Liver (tissue), 3 donors: ENCODE measurements around the gene ABCC5.

ENCODE experiments used
- EGR1 ChIP-seq, 2 donors: IDR thresholded peaks; 2 replicates each; pipeline ENCODE4 v1.6.1; 2016 to 2018; ENCODE audit warnings: antibody characterized with exemption in 2 of 2, low read depth in 2 of 2
- FOXA1 ChIP-seq: IDR thresholded peaks from 2 replicates; pipeline ENCODE4 v1.6.1; 2016; ENCODE audit warnings: antibody characterized with exemption
- HNF4G ChIP-seq: IDR thresholded peaks from 2 replicates; pipeline ENCODE4 v1.6.1; 2016; ENCODE audit warnings: antibody characterized with exemption
- JUND ChIP-seq, 2 donors: IDR thresholded peaks; 2 replicates each; pipeline ENCODE4 v1.6.1; 2016; ENCODE audit warnings: antibody characterized with exemption in 2 of 2
- NR2F2 ChIP-seq: IDR thresholded peaks from 2 replicates; pipeline ENCODE4 v1.6.1; 2016; ENCODE audit warnings: antibody characterized with exemption
- RAD21 ChIP-seq, 2 donors: IDR thresholded peaks; 2 replicates each; pipeline ENCODE4 v1.6.1; 2016; ENCODE audit warnings: antibody characterized with exemption in 2 of 2, mild to moderate bottlenecking in 2 of 2
- REST ChIP-seq: IDR thresholded peaks from 2 replicates; pipeline ENCODE4 v1.6.1; 2016; ENCODE audit warnings: antibody characterized with exemption, mild to moderate bottlenecking
- SP1 ChIP-seq: IDR thresholded peaks from 2 replicates; pipeline ENCODE4 v1.6.1; 2018; ENCODE audit warnings: antibody characterized with exemption, mild to moderate bottlenecking
- TAF1 ChIP-seq: conservative IDR thresholded peaks from 2 replicates; pipeline ENCODE4 v1.6.1; 2016; ENCODE audit warnings: antibody characterized with exemption, mild to moderate bottlenecking
- YY1 ChIP-seq: IDR thresholded peaks from 2 replicates; pipeline ENCODE4 v1.6.1; 2016; ENCODE audit warnings: antibody characterized with exemption, mild to moderate bottlenecking
- ZBTB33 ChIP-seq: IDR thresholded peaks from 2 replicates; pipeline ENCODE4 v1.6.1; 2016; ENCODE audit warnings: antibody characterized with exemption
- TF ChIP-seq, protein P1 (sequence below): IDR thresholded peaks from 2 replicates; pipeline ENCODE4 v1.6.1; 2016; ENCODE audit warnings: antibody characterized with exemption
- TF ChIP-seq, protein P2 (sequence below): fragments of 150-350 bp; IDR thresholded peaks from 2 replicates; pipeline ENCODE4 v1.5.1; 2017; ENCODE audit warnings: improper control_type of control experiment, low read depth, low read length; ENCODE audit not compliant: missing input control
- donor health status: healthy.
- donor health status: healthy.

DNA sequence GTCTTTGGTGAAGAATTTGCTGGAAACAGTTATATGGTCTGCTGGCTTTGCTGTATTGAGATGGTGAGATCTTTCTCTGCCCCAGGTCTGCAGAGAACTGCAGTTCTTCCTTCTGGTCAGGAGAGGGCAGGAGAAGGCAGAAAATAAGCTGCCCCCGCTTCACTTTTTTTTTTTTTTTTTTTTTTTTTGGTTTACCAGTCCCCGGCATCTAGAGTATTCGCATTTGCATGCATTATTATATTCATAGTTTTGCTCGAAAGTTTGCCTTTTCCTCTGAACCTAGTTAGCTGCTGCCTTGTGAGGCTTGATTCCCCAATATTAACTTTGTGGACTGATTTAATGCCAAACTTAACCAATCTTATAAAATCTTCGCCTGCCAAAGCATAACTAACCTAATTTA, 122.4 kb downstream of the ABCC5 start:
- no peak for TF ChIP-seq EGR1 (IDR thresholded peaks at IDR 0.05; ENCODE audit: low read depth in 2 of 2)
- TF ChIP-seq YY1, result no peak
- TF ChIP-seq, protein P1, sequence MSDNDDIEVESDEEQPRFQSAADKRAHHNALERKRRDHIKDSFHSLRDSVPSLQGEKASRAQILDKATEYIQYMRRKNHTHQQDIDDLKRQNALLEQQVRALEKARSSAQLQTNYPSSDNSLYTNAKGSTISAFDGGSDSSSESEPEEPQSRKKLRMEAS, result no peak
- TF ChIP-seq, protein P2, sequence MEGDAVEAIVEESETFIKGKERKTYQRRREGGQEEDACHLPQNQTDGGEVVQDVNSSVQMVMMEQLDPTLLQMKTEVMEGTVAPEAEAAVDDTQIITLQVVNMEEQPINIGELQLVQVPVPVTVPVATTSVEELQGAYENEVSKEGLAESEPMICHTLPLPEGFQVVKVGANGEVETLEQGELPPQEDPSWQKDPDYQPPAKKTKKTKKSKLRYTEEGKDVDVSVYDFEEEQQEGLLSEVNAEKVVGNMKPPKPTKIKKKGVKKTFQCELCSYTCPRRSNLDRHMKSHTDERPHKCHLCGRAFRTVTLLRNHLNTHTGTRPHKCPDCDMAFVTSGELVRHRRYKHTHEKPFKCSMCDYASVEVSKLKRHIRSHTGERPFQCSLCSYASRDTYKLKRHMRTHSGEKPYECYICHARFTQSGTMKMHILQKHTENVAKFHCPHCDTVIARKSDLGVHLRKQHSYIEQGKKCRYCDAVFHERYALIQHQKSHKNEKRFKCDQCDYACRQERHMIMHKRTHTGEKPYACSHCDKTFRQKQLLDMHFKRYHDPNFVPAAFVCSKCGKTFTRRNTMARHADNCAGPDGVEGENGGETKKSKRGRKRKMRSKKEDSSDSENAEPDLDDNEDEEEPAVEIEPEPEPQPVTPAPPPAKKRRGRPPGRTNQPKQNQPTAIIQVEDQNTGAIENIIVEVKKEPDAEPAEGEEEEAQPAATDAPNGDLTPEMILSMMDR, result peak; percentile 92
- TF ChIP-seq RAD21 (IDR thresholded peaks at IDR 0.05), result peak; percentile 87 to 91
- TF ChIP-seq ZBTB33, result no peak
- TF ChIP-seq HNF4G, result no peak
- TF ChIP-seq REST, result no peak
- TF ChIP-seq TAF1, result no peak
- no peak for TF ChIP-seq JUND (IDR thresholded peaks at IDR 0.05)
- TF ChIP-seq NR2F2, result no peak
- no peak for TF ChIP-seq FOXA1
- TF ChIP-seq SP1, result no peak
